NCI-H82 treated with DMSO at 0.1 percent for 48 hours (cell line): Measurements from ENCODE around the gene CLCN7.

Experiments used
- DNase-seq: peaks from one replicate; lab custom pipeline; 2025; ENCODE audit not compliant: unreplicated experiment; lab: John Stamatoyannopoulos, UW

Gene CLCN7

GRCh38 chr16:1432388-1433262 is 42.2 kb downstream of the CLCN7 start:
- DNase-seq, result no peak

GRCh38 chr16:1431497-1432270 is 43.1 kb downstream of the CLCN7 start:
- no peak for DNase-seq

- DNase-seq, result no peak
Observed at GRCh38 chr16:1430759-1431496, 43.9 kb downstream of the CLCN7 start, which contains the start of gene PERCC1. TSS of gene PERCC1 (plus strand) at chr16:1431078. CDS start at chr16:1432594, 1,516 bp downstream.

- DNase-seq, result no peak
Observed at GRCh38 chr16:1430214-1430758, 44.5 kb downstream of the CLCN7 start.

GRCh38 chr16:1429631-1430030 is 45.2 kb downstream of the CLCN7 start:
- no peak for DNase-seq

GRCh38 chr16:1429012-1429411 is 45.8 kb downstream of the CLCN7 start:
- DNase-seq, result no peak

GRCh38 chr16:1428511-1428910 is 46.3 kb downstream of the CLCN7 start:
- no peak for DNase-seq

- no peak for DNase-seq
Observed at GRCh38 chr16:1427473-1428461, 47.1 kb downstream of the CLCN7 start.

- DNase-seq, result no peak
Observed at GRCh38 chr16:1426734-1427471, 47.9 kb downstream of the CLCN7 start.

GRCh38 chr16:1425616-1426370 is 49.0 kb downstream of the CLCN7 start:
- DNase-seq, result no peak

GRCh38 chr16:1424028-1424427 is 50.8 kb downstream of the CLCN7 start:
- no peak for DNase-seq

- no peak for DNase-seq
Observed at GRCh38 chr16:1422076-1422475, 52.8 kb downstream of the CLCN7 start.

- DNase-seq, result no peak
Observed at GRCh38 chr16:1420111-1420539, 54.7 kb downstream of the CLCN7 start.

- DNase-seq, result no peak
Observed at GRCh38 chr16:1416521-1416941, 58.3 kb downstream of the CLCN7 start.

GRCh38 chr16:1414532-1415260 is 60.1 kb downstream of the CLCN7 start, which contains the start of gene UNKL:
TSS of gene UNKL (minus strand) at chr16:1414704. CDS start at chr16:1414691, 13 bp downstream.
- peak; percentile 9 for DNase-seq

GRCh38 chr16:1413684-1414531 is 60.9 kb downstream of the CLCN7 start:
- DNase-seq, result peak; percentile 27

GRCh38 chr16:1412847-1413246 is 62.0 kb downstream of the CLCN7 start:
- no peak for DNase-seq
